ENCODE data around the gene COG7.
"Not testable (repeated sequence)": the region's sequence is repeated elsewhere in the genome, so short reads cannot be mapped to it uniquely, and the experiment has no call there.

The COG7 gene

DNA sequence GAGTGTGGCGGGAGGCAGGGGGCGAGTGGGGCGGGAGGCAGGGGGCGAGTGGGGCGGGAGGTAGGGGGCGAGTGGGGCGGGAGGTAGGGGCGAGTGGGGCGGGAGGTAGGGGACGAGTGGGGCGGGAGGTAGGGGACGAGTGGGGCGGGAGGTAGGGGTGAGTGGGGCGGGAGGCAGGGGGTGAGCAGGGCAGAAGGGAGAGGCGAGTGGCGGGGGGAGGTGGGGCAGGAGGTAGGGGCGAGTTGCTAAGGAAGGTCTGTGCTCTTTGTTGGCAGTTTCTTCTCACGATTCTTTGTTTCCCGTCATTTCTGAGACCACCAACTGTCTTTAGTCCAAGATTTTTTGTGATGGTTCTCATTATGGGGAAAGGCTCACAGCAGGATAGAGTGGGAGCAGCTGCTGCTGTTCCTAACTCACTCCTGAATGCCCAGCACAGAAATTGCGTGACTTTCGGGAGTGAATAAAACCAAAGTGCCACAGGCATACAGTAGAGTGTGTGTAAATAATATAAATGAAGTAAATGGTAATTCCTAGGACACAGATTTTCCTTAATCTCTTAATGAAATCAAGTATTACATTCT lies 44.7 kb downstream of the COG7 start:
- DNase-seq, result no peak

GRCh38 chr16:23407436-23408127 lies 45.4 kb downstream of the COG7 start:
- DNase-seq, result no peak

GRCh38 chr16:23406546-23407240 lies 46.3 kb downstream of the COG7 start:
- no peak for DNase-seq

DNA sequence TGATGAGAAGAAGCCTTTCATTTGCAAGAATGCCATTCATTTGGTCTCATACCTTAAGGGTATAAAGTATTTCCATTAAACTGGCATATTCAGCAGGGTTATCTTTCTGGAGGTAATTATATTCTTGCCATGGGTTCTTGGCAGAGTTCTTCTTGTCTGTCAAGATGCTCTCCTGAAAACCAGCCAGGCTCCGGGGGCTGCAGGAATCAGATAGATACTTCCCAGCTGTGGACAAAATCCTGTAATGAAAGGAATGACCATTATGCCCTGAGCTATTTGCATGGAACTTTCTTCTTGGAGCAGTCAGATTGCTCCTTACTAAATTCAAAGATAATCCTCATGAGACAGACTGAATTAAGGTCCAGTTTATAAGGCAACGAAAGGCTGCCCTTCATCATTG lies 47.0 kb downstream of the COG7 start:
- no peak for DNase-seq

DNA sequence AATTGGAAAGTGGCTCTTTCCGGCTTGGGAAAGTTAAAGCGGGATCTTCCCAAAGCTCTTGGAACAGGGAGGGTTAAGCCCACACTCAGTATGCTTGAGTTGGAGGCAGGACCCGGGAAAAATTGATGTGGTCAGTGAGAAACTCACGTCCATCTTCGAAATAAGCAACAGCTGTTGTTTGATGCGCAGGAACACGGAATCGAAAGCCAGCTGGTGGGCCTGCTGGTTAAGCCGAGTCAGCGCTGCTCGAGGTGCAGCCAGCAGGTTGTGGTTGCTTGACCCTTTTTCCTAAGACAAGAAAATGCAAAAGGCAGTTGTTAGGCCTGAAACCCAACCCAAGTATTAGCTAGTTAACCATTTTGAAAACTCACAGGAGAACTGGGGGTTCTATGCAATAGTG lies 49.4 kb downstream of the COG7 start:
- DNase-seq, result no peak

DNA sequence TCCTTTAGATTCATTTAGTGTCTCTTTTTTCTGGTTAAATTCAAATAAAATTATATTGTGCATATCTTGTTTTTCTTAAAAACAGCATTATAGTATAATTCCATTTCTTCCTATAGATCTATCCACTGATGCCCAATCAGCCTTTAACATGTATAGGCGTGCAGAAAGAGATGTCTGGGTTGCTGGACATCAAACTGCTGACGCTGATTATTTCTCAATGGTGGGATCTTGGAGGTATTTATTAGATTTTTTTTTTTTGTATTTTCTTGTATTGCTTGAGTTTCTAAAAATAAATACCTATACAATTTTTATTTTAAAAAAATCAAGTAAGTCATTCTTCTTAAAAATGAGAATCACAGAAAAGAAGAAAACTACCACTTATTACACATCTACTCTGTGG lies 50.9 kb downstream of the COG7 start:
- DNase-seq, result no peak

GRCh38 chr16:23401139-23401538 lies 51.9 kb downstream of the COG7 start:
- DNase-seq, result no peak

GRCh38 chr16:23400447-23400846 lies 52.5 kb downstream of the COG7 start:
- not testable (repeated sequence) for DNase-seq

GRCh38 chr16:23398987-23399805 lies 53.8 kb downstream of the COG7 start:
- DNase-seq, result no peak

GRCh38 chr16:23397464-23397863 lies 55.5 kb downstream of the COG7 start:
- DNase-seq, result no peak

DNA sequence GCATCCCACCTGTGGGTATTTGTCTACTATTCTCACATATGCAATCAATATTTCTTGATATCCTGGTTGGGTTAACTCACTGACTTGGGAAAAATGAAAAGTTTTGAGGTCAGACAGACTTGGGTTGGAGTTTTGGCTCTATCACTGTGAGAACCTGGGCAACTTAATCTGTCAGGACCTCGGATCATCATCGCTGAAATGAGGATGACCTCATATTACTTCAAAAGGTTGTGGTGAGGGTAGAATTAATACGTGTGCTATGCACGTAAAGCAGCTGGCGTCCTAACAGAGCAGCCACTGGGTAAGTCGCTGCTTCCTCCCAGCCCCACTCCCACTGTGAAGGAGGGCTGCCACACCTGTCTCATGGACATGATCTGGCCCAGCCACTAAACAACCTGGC lies 57.3 kb downstream of the COG7 start:
- DNase-seq, result no peak

DNA sequence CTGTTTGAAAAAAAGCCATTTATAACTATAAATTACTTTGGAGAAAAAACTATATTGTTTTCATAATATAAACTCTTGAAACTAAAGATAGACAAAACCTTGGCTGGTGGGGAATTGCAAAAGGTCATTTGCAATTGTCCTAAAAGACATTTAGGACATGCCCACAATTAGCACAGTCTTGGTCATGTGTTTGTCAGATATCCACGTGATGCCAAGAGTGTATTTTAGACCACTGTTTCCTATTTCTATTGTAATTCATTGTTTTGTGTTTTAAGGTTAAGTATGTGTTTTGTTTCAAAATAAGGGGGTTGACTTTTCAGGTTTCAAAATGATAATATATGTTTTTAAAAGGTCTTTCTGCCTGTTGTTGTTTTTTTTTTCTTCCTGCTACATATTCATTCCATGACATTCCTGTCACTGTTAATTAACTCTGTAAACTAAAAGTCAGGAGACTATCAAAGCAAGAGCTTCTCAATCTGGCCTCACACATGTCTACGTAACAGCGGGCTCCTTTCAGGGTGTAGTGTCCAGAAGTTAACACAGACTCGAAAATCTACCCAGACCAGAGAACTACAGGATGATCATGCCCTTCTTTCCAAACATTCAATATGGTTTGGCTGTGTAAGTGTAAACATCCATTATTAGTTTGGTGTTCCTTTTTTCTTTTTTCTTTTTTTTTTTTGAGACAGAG lies 58.7 kb downstream of the COG7 start:
- no peak for DNase-seq

DNA sequence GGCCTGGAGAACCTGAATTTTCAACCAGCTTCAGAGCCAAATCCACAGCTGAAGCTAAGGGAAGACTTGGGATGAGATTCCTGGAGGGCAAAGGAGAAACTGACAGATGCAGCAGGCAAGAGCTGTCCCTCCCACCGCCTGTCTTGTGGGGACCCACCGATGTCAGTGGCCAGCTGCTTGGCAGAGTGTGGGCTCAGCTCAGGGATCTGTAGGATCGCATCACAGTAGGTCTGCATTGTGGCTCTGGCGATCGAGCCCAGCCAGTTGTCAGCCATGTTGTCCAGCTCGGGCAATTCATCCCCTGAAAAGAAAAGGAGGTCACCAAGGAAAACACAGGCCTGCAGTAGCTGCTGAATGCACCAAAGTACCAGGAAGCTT lies 60.8 kb downstream of the COG7 start:
- no peak for DNase-seq

DNA sequence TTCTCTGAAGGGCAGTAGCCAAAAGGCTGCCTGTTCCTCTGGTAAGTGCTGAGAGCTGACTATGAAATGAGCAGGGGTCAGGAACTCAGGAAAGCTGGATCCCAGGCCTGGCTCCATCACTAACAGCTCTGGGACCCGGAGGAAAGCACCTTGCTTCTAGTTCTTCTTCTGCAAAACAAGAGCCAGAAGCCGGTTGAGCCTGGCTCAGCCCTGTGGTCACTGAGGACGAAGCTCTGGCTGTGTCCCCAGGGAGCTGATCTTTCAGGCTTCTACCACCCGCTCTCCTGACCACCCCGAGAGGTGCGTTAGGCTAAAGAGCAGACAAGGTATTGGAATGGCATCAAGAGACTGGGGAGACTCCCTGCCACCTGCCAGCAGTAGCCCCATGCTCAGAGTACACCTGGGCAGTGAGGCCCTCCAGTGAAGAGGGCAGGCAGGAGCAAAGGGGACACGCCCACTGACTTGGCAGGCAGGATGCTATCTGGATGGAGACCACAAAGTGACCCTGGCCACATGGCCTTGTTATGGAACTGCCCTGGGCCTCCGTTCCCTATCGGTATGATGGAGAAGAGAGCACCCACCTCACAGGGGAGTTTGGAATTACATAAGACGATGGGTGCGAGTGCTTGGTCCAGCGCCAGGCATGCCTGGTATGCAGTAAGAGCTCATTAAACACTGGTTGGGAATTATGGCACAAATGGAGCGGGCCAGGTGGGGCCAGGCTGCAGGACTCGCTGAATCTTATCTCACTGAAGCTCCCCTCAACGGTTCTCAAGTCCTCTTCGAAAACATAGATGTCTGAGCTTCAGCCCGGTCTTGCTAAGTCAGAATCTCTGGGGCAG lies 61.4 kb downstream of the COG7 start:
- no peak for DNase-seq

- not testable (repeated sequence) for DNase-seq
These were observed 63.1 kb downstream of the COG7 start for GRCh38 chr16:23389936-23390335.

GRCh38 chr16:23389201-23389600 lies 63.8 kb downstream of the COG7 start:
- DNase-seq, result no peak

DNA sequence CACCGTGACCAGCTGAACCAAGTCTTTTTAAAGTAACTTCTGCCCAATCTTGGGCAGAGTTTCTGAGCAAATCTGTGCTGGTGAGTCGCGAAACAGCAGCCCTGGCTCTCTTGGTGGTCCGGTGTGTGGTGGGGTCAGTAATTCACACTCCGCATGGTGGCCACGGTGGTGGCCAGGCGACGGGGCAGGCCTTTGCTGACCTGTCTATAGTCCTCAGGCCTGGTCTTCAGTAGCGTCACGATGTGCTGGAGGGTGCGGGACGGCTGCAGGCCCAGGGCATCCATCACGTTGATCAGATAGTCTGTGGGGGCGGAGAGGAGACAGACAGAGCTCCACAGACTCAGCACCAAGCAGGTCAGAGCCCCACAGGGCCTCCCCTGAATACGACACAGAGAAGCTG lies 64.2 kb downstream of the COG7 start:
- DNase-seq, result no peak

- no peak for DNase-seq
These were observed 65.3 kb downstream of the COG7 start for GRCh38 chr16:23387666-23388065.

- DNase-seq, result no peak
These were observed 67.5 kb downstream of the COG7 start for GRCh38 chr16:23385441-23385840.

DNA sequence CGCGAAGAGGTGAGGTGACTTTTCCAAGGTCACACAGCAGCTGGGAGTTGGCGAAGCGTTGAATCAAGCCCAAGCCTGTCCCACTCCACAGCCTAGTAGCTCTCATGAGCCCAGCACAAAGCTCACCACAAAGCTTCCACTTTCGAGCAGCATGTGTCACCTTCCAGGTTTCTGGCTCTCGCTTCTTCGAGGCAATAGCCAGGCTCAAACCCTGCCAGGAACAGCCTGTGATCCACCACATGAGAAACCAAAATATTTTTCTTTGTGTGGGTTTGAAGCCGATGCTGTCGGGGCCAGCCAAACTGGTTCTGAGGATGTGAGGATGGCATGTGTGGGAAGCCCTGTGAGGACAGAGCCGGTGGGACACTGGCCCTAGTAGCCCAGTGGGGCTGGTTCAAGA lies 68.1 kb downstream of the COG7 start:
- no peak for DNase-seq

DNA sequence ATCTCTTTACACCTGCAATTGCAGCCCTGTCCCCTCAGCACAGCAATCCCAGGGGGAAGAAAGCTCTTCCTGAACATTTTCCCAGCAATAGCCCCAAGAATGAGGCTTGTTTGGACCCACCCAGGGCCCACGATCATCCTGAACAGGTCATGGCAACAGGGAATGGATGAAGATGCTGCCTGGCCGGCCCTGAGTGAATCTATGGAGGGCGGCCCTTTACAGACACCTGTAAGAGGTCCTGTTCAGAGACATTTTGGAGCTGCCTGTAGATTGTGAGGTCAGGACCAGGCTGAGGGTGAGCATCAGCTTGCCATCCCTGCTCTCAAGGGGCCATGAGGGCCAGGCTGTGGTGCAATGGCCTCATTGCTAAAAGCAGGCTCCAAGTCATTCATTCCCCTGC lies 69.1 kb downstream of the COG7 start:
- DNase-seq, result no peak

DNA sequence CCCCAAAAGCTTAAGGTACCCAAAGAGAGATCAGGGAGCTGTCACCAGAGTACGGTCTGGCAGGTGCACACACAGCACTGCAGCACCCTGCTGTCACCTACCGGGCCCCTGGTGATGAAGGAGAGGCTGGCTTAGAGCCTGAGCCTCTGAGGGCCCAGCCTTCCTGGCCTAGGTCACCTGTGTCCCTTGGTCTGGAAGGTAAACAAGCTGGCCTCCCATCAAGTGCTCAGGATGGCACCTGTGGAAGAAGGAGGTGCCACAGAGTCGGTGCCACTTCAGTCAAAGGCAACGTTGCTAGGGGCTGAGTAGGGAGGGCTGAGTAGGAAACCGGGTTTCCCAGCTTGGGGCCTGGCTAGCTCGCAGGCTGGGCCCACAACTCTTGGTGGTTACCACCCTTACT lies 70.7 kb downstream of the COG7 start:
- DNase-seq, result no peak

Data from GOT3 (cell line).